Activated T-helper 1 cell treated with Interleukin-2 at 50 U/mL for 16 hours (primary cell): ENCODE measurements around the gene NVL.

Experiments used
- DNase-seq: peaks from one replicate; pipeline ENCODE4 v3.0.0-alpha.2; 2020; ENCODE audit warnings: low read depth

Gene NVL

GRCh38 chr1:224276771-224277487, 53.0 kb downstream of the NVL start:
- no peak for DNase-seq

- DNase-seq, result no peak
Observed at GRCh38 chr1:224274970-224275626, 54.9 kb downstream of the NVL start.

GRCh38 chr1:224273641-224274040, 56.3 kb downstream of the NVL start:
- DNase-seq, result no peak

- no peak for DNase-seq
Observed at GRCh38 chr1:224271106-224271505, 58.9 kb downstream of the NVL start.

- DNase-seq, result no peak
Observed at GRCh38 chr1:224267925-224268324, 62.0 kb downstream of the NVL start.

- no peak for DNase-seq
Observed at GRCh38 chr1:224266915-224267856, 62.8 kb downstream of the NVL start.

DNA sequence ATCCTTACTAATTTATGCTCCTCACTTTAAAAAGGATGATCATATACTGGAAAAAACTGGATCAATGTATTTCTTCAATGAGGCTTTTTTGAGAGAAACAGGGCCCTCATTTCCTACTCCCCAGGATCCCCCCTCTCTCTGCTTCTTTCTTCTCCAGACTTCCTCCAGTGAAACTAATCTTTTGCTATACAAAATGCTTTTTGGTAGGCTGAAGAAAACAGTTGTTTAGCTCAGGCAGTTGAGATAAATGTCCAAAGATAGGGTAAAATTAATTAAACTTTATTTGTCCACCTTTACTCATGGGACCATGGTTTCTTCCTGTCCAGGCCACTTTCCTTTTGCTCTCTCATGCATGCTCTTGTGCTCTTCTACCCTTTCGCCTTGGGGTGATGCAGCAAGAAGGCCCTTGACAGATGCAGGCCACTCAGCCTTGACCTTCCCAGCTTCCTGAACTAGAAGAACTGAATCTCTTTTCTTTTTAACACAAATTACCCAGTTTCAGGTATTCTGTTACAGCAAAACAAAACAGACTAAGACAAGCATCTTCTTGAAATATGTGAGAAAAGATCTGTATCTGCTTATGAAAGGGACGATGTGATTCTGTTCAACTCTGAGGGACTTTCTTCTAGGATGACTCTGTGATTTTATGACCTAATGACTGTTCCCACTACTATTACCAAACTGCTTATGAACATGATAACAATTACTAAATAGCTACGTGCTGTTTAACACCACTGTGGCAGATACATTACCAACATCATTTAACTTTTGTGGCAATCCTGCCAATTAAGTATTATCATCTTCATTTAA, 63.7 kb downstream of the NVL start:
- no peak for DNase-seq

DNA sequence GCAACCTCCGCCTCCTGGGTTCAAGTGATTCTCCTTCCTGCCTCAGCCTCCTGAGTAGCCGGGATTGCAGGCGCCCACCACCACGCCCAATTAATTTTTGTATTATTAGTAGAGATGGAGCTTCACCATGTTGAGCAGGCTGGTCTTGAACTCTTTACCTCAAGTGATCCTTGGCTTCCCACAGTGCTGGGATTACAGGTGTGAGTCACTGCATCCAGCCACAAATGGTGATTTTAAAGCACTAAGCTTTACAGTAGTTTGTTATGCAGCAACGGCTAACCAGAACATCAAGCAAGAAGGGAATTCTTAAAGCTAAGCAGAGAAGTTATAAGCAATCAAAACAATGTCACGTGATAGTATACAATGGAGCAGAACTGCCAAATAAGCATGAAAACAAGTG, 65.7 kb downstream of the NVL start:
- DNase-seq, result no peak

DNA sequence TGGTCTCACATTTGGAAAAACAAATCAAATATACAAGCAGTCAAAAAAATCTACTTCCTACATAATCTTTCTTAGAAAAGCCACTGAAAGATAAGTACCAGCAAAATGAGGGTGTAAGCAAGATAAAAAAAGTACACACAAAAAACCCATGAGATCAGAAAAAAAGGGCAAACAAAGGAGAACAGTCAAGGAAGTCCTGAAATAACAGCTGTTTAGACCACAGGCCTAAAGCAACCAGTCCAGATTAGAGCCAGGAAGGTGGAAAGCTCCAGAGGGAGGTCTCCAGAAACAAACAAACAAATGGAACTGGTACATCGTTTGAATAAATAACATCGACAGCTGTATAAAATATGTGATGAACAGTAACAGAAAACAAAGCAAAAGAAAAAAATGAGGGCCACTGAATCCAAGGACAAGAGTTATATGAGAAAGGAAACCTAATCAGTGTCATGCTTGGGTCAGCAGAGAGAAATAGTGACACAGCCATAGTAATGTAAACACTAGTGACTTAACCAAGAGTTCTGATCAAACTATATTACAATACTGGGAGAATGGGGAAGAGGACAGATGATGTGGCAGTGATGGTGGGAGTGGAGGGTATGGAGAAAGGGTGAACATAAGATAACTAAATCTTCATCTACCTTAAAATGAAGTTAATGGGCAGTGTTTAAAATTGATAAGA, 67.5 kb downstream of the NVL start:
- no peak for DNase-seq

DNA sequence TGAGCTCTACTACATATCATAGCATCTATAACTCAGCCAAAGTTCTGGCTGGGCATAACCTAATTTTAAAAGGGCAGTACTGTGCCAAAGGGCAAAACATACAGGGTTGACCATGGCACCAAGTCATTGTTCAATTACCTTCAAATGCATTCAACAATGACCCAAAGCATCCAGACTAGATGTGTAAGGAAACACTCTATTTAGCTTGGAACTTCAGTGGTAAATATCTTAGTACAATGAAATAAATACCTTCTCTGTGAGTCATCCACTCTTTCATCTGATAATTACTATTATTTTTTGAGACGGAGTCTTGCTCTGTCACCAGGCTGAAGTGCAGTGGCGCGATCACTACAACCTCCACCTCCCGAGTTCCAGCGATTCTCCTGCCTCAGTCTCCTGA, 70.0 kb downstream of the NVL start:
- DNase-seq, result no peak

- no peak for DNase-seq
Observed at GRCh38 chr1:224258351-224258750, 71.6 kb downstream of the NVL start.

DNA sequence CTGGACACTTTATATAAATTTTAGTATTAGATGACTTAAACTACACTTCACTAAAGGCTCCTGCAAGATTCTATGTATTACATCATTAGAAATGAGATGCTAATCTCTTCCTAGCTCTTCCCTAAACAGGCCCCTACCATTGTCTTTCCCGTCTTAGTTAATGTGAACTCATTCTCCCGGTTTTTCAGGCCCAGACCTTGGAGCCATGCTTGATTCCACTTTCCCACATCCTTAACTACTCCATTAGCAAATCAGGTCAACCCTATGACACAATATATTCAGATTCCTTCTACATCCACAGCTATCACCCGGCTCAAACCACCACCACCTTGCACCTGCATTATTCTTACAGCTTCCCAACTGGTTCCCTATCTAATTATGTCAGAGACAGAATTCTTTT, 73.3 kb downstream of the NVL start:
- DNase-seq, result no peak

- DNase-seq, result no peak
Observed at GRCh38 chr1:224253721-224254120, 76.3 kb downstream of the NVL start.

GRCh38 chr1:224252479-224252878, 77.5 kb downstream of the NVL start:
- no peak for DNase-seq

DNA sequence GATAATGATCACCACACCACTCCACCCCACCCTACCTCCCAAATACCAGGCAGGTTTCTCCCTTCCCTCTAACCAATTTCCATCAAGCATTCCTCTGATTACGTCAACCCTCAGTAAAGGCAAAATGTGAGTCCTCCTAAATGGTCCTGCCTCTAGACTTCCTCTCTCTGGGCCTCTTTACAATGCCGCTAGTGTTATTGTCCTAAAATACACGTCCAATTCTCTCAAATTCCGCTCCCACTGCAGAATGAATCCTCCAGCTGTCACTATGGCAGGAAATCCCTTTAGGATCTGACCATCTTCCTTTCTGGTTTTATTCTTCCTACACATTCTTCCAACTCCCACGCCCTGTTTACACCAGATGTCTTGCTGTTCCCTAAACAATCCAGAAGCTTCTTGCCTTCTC, 78.2 kb downstream of the NVL start:
- no peak for DNase-seq

GRCh38 chr1:224245188-224245587, 84.8 kb downstream of the NVL start:
- no peak for DNase-seq

- DNase-seq, result no peak
Observed at GRCh38 chr1:224238756-224239155, 91.2 kb downstream of the NVL start.

DNA sequence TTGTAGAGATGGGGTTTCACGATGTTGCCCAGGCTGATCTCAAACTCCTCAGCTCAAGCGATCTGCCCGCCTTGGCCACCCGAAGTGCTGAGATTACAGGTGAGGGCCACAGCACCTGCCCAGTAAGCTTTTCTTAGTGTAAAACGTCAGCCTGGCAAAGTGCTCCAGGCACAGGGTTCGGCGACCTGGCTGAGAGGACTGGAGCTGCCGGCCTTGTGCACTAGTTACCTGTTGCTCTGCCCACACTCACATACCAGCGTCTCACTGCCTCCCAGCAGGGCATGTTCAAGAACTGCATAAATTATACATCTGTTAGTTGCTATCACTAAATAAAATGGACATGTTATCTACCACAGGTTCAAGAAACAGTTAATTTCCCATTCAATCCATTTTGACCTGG, 91.8 kb downstream of the NVL start:
- DNase-seq, result no peak

DNA sequence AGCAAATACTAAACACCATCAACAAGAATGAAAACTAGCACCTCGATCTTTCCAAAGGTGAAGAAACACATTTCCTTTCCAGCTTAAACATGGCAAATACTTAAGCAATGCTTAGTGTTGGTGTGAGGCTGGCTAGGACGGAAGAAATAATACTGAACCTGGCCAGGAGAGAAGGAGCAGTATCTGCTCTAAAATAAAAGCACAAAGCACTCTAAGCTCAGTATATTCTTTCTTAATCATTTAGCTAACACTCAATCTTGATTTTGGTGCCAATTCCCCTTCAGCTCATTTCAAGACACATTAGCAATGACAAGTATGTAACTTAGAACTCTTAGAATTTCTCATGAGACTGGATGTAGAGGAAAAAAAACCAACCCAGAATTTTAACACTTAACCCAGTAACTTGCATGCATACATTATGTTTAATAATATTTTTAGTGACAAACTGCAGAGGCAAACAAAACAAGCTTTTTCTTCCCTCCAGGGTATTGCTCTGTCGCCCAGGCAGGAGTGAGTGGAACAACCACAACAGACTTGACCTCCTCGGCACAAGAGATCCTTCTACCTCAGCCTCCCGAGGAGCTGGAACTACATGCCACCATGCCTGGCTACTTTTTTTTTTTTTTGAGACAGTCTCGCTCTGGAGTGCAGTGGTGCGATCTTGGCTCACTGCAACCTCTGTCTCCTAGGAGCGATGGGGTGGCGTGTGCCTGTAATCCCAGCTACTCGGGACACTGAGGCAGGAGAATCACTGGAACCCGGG, 92.7 kb downstream of the NVL start:
- no peak for DNase-seq

DNA sequence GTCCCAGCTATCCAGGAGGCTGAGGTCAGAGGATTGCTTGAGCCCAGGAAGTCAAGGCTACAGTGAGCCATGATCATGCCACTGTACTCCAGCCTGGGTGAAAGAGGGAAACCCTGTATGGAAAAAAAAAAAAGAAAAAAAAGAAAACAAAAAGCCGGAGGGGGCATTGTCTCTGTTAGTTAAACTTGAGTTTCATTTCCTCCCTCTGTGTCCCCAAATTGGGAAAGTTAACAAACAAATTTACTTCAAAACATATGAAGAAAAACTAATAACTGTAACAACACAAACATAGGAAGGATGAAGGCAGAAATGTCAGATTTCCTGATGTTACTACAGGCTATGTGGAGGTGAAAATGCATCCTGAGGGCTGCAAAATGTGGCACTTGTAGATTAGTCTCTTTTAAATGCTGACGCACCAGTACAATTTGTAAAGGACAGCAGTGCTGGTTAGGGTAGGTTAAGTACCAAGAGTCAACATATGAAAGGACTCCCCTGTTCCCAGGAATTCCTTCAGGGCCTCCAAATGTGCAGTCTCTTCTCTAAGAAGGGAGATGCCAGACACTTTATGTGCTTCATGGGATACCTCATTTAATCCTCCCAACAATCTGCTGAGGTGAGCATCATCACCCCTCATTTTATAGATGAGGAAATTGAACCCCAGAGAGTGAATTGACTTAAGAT, 94.0 kb downstream of the NVL start:
- no peak for DNase-seq
